ENCODE measurements around the gene BCOR.

Gene BCOR

GRCh38 chrX:40097504-40098263 lies at the start of gene BCOR:
Gene BCOR, minus strand, starts transcription at chrX:40097958. Its CDS starts 20,029 bp downstream, at chrX:40077929.
- Mint-ChIP-seq H3K9me3 (no peaks in the 10 kb centered on the region), H3K27me3 (ENCODE audit: low read depth) (no peaks in the 10 kb centered on the region), H3K4me3 (peak within 1 kb of the TSS; percentile 95), H3K4me1 (ENCODE audit: low read depth) (peaks cover 22% of the 10 kb centered on the region), H3K36me3 (ENCODE audit: low read depth) (peaks cover 15% of the 10 kb centered on the region), H3K27ac (peak within 1 kb of the TSS; percentile 96)
- peak; percentile 72 for DNase-seq (ENCODE audit: low spot score)

GRCh38 chrX:40147126-40147952 lies 49.6 kb upstream of the BCOR start:
- Mint-ChIP-seq H3K4me1 (ENCODE audit: low read depth) (peaks cover 9% of the 10 kb centered on the region), H3K27ac (no peak overlapping the region)

GRCh38 chrX:40146262-40147125 lies 48.7 kb upstream of the BCOR start:
- Mint-ChIP-seq H3K4me3 (peak overlapping the region; percentile 48), H3K4me1 (ENCODE audit: low read depth) (peaks cover 9% of the 10 kb centered on the region), H3K9me3 (no peaks in the 10 kb centered on the region), H3K27ac (no peak overlapping the region), H3K27me3 (ENCODE audit: low read depth) (no peaks in the 10 kb centered on the region), H3K36me3 (ENCODE audit: low read depth) (no peaks in the 10 kb centered on the region)
- DNase-seq (ENCODE audit: low spot score): no peak

More at GRCh38 chrX:40147126-40147952, 49.6 kb upstream of the BCOR start:
- H3K4me3 Mint-ChIP-seq: peak overlapping the region; percentile 26
- no peaks in the 10 kb centered on the region for H3K27me3 Mint-ChIP-seq (ENCODE audit: low read depth)
- H3K36me3 Mint-ChIP-seq (ENCODE audit: low read depth): no peaks in the 10 kb centered on the region
- no peak for DNase-seq (ENCODE audit: low spot score)
- H3K9me3 Mint-ChIP-seq: no peaks in the 10 kb centered on the region

- Mint-ChIP-seq H3K9me3 (no peaks in the 10 kb centered on the region), H3K36me3 (ENCODE audit: low read depth) (no peaks in the 10 kb centered on the region), H3K4me3 (no peak overlapping the region), H3K27ac (no peak overlapping the region), H3K27me3 (ENCODE audit: low read depth) (no peaks in the 10 kb centered on the region), H3K4me1 (ENCODE audit: low read depth) (peaks cover 9% of the 10 kb centered on the region)
- no peak for DNase-seq (ENCODE audit: low spot score)
Measured at GRCh38 chrX:40145923-40146261, 48.1 kb upstream of the BCOR start.

GRCh38 chrX:40145001-40145922 lies 47.5 kb upstream of the BCOR start:
- Mint-ChIP-seq H3K36me3 (ENCODE audit: low read depth) (no peaks in the 10 kb centered on the region), H3K27me3 (ENCODE audit: low read depth) (no peaks in the 10 kb centered on the region), H3K27ac (no peak overlapping the region), H3K4me3 (peak overlapping the region; percentile 7), H3K9me3 (no peaks in the 10 kb centered on the region), H3K4me1 (ENCODE audit: low read depth) (peaks cover 9% of the 10 kb centered on the region)
- no peak for DNase-seq (ENCODE audit: low spot score)

GRCh38 chrX:40144576-40144975 lies 46.8 kb upstream of the BCOR start:
- no peak for DNase-seq (ENCODE audit: low spot score)
- Mint-ChIP-seq H3K27ac (no peak overlapping the region), H3K4me3 (no peak overlapping the region), H3K9me3 (no peaks in the 10 kb centered on the region), H3K36me3 (ENCODE audit: low read depth) (no peaks in the 10 kb centered on the region), H3K27me3 (ENCODE audit: low read depth) (no peaks in the 10 kb centered on the region), H3K4me1 (ENCODE audit: low read depth) (peaks cover 9% of the 10 kb centered on the region)

GRCh38 chrX:40143987-40144386 lies 46.2 kb upstream of the BCOR start:
- Mint-ChIP-seq H3K27ac (no peak overlapping the region), H3K9me3 (no peaks in the 10 kb centered on the region), H3K36me3 (ENCODE audit: low read depth) (no peaks in the 10 kb centered on the region), H3K4me1 (ENCODE audit: low read depth) (peaks cover 8% of the 10 kb centered on the region), H3K27me3 (ENCODE audit: low read depth) (no peaks in the 10 kb centered on the region), H3K4me3 (no peak overlapping the region)
- no peak for DNase-seq (ENCODE audit: low spot score)

- H3K36me3 Mint-ChIP-seq (ENCODE audit: low read depth): no peaks in the 10 kb centered on the region
- DNase-seq (ENCODE audit: low spot score): no peak
- no peak overlapping the region for H3K27ac Mint-ChIP-seq
- H3K9me3 Mint-ChIP-seq: no peaks in the 10 kb centered on the region
- H3K4me3 Mint-ChIP-seq: no peak overlapping the region
- no peaks in the 10 kb centered on the region for H3K27me3 Mint-ChIP-seq (ENCODE audit: low read depth)
- H3K4me1 Mint-ChIP-seq (ENCODE audit: low read depth): no peaks in the 10 kb centered on the region
Measured at GRCh38 chrX:40143001-40143400, 45.2 kb upstream of the BCOR start.

- H3K36me3 Mint-ChIP-seq (ENCODE audit: low read depth): no peaks in the 10 kb centered on the region
- no peaks in the 10 kb centered on the region for H3K27me3 Mint-ChIP-seq (ENCODE audit: low read depth)
Measured at GRCh38 chrX:40142417-40142816, 44.7 kb upstream of the BCOR start.

GRCh38 chrX:40140706-40141499 lies 43.1 kb upstream of the BCOR start:
- no peaks in the 10 kb centered on the region for H3K36me3 Mint-ChIP-seq (ENCODE audit: low read depth)
- no peaks in the 10 kb centered on the region for H3K4me1 Mint-ChIP-seq (ENCODE audit: low read depth)
- no peak overlapping the region for H3K4me3 Mint-ChIP-seq
- no peak for DNase-seq (ENCODE audit: low spot score)
- no peaks in the 10 kb centered on the region for H3K27me3 Mint-ChIP-seq (ENCODE audit: low read depth)
- no peak overlapping the region for H3K27ac Mint-ChIP-seq
- H3K9me3 Mint-ChIP-seq: no peaks in the 10 kb centered on the region

More at GRCh38 chrX:40142417-40142816, 44.7 kb upstream of the BCOR start:
- Mint-ChIP-seq H3K27ac (no peak overlapping the region), H3K4me3 (no peak overlapping the region), H3K4me1 (ENCODE audit: low read depth) (no peaks in the 10 kb centered on the region), H3K9me3 (no peaks in the 10 kb centered on the region)
- DNase-seq (ENCODE audit: low spot score): no peak

- Mint-ChIP-seq H3K36me3 (ENCODE audit: low read depth) (no peaks in the 10 kb centered on the region), H3K27ac (no peak overlapping the region), H3K27me3 (ENCODE audit: low read depth) (no peaks in the 10 kb centered on the region), H3K4me1 (ENCODE audit: low read depth) (no peaks in the 10 kb centered on the region), H3K9me3 (no peaks in the 10 kb centered on the region), H3K4me3 (no peak overlapping the region)
- DNase-seq (ENCODE audit: low spot score): no peak
Measured at GRCh38 chrX:40132751-40133150, 35.0 kb upstream of the BCOR start.

GRCh38 chrX:40131654-40132337 lies 34.0 kb upstream of the BCOR start:
- H3K9me3 Mint-ChIP-seq: no peaks in the 10 kb centered on the region
- H3K4me3 Mint-ChIP-seq: no peak overlapping the region
- no peak for DNase-seq (ENCODE audit: low spot score)
- H3K4me1 Mint-ChIP-seq (ENCODE audit: low read depth): peaks cover 5% of the 10 kb centered on the region
- no peak overlapping the region for H3K27ac Mint-ChIP-seq
- no peaks in the 10 kb centered on the region for H3K27me3 Mint-ChIP-seq (ENCODE audit: low read depth)
- no peaks in the 10 kb centered on the region for H3K36me3 Mint-ChIP-seq (ENCODE audit: low read depth)

Measured in T-helper 2 cell treated with Interferon-gamma antibody and Interleukin-4, amounts not matched to agents 5 μg/mL and 100 μg/mL, for 36 hours (primary cell).